ENCODE results near the gene TMPRSS13. TPM values are rescaled to one million over a fixed set of nuclear protein-coding genes. Genes with fewer than 3 reads are reported as not detected.

The TMPRSS13 gene
- total and polyA plus RNA-seq, 9 of the 15 experiments (the other 6 are each of a cell fraction or from before 2014, with no cell fraction given): 0.11 to 0.29 (median 0.15) TPM

- DNase-seq (ENCODE audit: extremely low read depth in 1 of 4, low spot score in 3 of 4): no peak
- TF ChIP-seq ARHGAP35 (IDR thresholded peaks at IDR 0.05; ENCODE audit: partially characterized antibody): no peak
- TF ChIP-seq KLF13 (tag; IDR thresholded peaks at IDR 0.05; ENCODE audit: borderline replicate concordance, low read depth): no peak
- no peak for TF ChIP-seq ZNF24 (IDR thresholded peaks at IDR 0.05)
- no peak for TF ChIP-seq CHD1 (IDR thresholded peaks at IDR 0.05; ENCODE audit: low read length)
- TF ChIP-seq SMC3 (conservative IDR thresholded peaks at IDR 0.05; ENCODE audit: insufficient read depth, low read depth, low read length): no peak
- TF ChIP-seq, protein P1, sequence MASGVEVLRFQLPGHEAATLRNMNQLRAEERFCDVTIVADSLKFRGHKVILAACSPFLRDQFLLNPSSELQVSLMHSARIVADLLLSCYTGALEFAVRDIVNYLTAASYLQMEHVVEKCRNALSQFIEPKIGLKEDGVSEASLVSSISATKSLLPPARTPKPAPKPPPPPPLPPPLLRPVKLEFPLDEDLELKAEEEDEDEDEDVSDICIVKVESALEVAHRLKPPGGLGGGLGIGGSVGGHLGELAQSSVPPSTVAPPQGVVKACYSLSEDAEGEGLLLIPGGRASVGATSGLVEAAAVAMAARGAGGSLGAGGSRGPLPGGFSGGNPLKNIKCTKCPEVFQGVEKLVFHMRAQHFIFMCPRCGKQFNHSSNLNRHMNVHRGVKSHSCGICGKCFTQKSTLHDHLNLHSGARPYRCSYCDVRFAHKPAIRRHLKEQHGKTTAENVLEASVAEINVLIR (CRISPR knock-in tag; IDR thresholded peaks at IDR 0.05): no peak
- TF ChIP-seq, protein P2, sequence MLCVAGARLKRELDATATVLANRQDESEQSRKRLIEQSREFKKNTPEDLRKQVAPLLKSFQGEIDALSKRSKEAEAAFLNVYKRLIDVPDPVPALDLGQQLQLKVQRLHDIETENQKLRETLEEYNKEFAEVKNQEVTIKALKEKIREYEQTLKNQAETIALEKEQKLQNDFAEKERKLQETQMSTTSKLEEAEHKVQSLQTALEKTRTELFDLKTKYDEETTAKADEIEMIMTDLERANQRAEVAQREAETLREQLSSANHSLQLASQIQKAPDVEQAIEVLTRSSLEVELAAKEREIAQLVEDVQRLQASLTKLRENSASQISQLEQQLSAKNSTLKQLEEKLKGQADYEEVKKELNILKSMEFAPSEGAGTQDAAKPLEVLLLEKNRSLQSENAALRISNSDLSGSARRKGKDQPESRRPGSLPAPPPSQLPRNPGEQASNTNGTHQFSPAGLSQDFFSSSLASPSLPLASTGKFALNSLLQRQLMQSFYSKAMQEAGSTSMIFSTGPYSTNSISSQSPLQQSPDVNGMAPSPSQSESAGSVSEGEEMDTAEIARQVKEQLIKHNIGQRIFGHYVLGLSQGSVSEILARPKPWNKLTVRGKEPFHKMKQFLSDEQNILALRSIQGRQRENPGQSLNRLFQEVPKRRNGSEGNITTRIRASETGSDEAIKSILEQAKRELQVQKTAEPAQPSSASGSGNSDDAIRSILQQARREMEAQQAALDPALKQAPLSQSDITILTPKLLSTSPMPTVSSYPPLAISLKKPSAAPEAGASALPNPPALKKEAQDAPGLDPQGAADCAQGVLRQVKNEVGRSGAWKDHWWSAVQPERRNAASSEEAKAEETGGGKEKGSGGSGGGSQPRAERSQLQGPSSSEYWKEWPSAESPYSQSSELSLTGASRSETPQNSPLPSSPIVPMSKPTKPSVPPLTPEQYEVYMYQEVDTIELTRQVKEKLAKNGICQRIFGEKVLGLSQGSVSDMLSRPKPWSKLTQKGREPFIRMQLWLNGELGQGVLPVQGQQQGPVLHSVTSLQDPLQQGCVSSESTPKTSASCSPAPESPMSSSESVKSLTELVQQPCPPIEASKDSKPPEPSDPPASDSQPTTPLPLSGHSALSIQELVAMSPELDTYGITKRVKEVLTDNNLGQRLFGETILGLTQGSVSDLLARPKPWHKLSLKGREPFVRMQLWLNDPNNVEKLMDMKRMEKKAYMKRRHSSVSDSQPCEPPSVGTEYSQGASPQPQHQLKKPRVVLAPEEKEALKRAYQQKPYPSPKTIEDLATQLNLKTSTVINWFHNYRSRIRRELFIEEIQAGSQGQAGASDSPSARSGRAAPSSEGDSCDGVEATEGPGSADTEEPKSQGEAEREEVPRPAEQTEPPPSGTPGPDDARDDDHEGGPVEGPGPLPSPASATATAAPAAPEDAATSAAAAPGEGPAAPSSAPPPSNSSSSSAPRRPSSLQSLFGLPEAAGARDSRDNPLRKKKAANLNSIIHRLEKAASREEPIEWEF (CRISPR knock-in tag; IDR thresholded peaks at IDR 0.05): no peak
- no peak for TF ChIP-seq HOMEZ (CRISPR knock-in tag; IDR thresholded peaks at IDR 0.05)
- no peak for TF ChIP-seq LCOR (CRISPR knock-in tag; IDR thresholded peaks at IDR 0.05)
- no peak for TF ChIP-seq NR2C1 (IDR thresholded peaks at IDR 0.05)
- TF ChIP-seq NR2C1 (tag; IDR thresholded peaks at IDR 0.05): no peak
- no peak for TF ChIP-seq SRSF3 (IDR thresholded peaks at IDR 0.05; ENCODE audit: insufficient read depth, low read length)
- no peak for TF ChIP-seq PML (IDR thresholded peaks at IDR 0.05; ENCODE audit: low read length)
Measured at GRCh38 chr11:117857734-117858414, 71.3 kb downstream of the TMPRSS13 start.

More at GRCh38 chr11:117857734-117858414, 71.3 kb downstream of the TMPRSS13 start:
- Histone ChIP-seq H3K4me2 (ENCODE audit: insufficient read depth, low read length) (no peak overlapping the region), H3K36me3 (ENCODE audit: control insufficient read depth, insufficient read depth, low read length) (no peaks in the 10 kb centered on the region), H3K27ac (ENCODE audit: extremely low read depth, low read depth, low read length) (no peak overlapping the region), H3K27me3 (ENCODE audit: control insufficient read depth in 2 of 2, insufficient read depth in 2 of 2, low read length in 2 of 2) (peaks cover 17 to 66% of the 10 kb centered on the region in 2 experiments; a peak in 4 of 5 replicates), H2AFZ (ENCODE audit: low read depth, low read length) (no peak overlapping the region), H3K9ac (ENCODE audit: insufficient read depth in 1 of 2, low read depth in 2 of 2, low read length in 2 of 2) (no peak overlapping the region), H4K20me1 (replicated peaks; ENCODE audit: control insufficient read depth, insufficient read depth, low read length) (0 out of 2 replicates have a peak, but pooled peaks cover 3% of the 10 kb centered on the region), H3K4me3 (no peak overlapping the region), H3K4me1 (replicated peaks in 1 of 2; ENCODE audit: control insufficient read depth in 2 of 2, insufficient read depth in 2 of 2, low read length in 2 of 2) (no peaks in the 10 kb centered on the region), H3K9me3 (replicated peaks; ENCODE audit: control insufficient read depth, insufficient read depth, low read depth, low read length) (no peaks in the 10 kb centered on the region), H3K9me1 (ENCODE audit: control insufficient read depth, insufficient read depth, low read length) (no peaks in the 10 kb centered on the region), H3K79me2 (ENCODE audit: control insufficient read depth, insufficient read depth, low read length) (no peaks in the 10 kb centered on the region)
- POLR2A ChIA-PET: no interaction called here
- intact Hi-C loops (cut with micrococcal nuclease): no loop called here
- FAIRE-seq (no peak), ATAC-seq (no peak)
- in situ Hi-C loops (cut with MboI): no loop called here
- BruUV-seq (replicated peaks): no TSS peak
- 0% methylated on average over 9 of the region's 11 CpGs for WGBS (ENCODE audit: insufficient coverage, low coverage, missing lambda C conversion rate)
- CTCF ChIA-PET (ENCODE audit: low intra/inter-chr PET ratio): no interaction called here

Data from K562 (cell line).